SK-N-SH treated with all-trans-retinoic acid at 6 μM for 48 hours (cell line): Measurements from ENCODE around the gene BST1.
"Not testable (repeated sequence)": the region's sequence is repeated elsewhere in the genome, so short reads cannot be mapped to it uniquely, and the experiment has no call there.

Experiments
- ATAC-seq: fragments of 200-7000 bp; cut with Tn5 transposase; 3 replicates; pipeline ENCODE4 v1.9.1; 2020; ENCODE audit warnings: mild to moderate bottlenecking, moderate library complexity
- ARNTL ChIP-seq: fragments of 450-650 bp; formaldehyde crosslinking; IDR thresholded peaks from 2 replicates; pipeline ENCODE4 v1.5.0; 2020; ENCODE audit warnings: low read depth, mild to moderate bottlenecking, moderate library complexity, borderline replicate concordance
- BACH2 ChIP-seq: fragments of 250-450 bp; sonication (Bioruptor Pico); IDR thresholded peaks from 2 replicates; pipeline ENCODE4 v1.9.0; 2021; ENCODE audit warnings: mild to moderate bottlenecking, borderline replicate concordance
- CSDC2 ChIP-seq: fragments of 250-450 bp; sonication (Bioruptor Pico); IDR thresholded peaks from 2 replicates; pipeline ENCODE4 v1.5.0; 2020; ENCODE audit warnings: mild to moderate bottlenecking, moderate library complexity
- ISL1 ChIP-seq: fragments of 250-450 bp; sonication (Bioruptor Pico); IDR thresholded peaks from 2 replicates; pipeline ENCODE4 v2.1.2; 2022; ENCODE audit warnings: mild to moderate bottlenecking, moderate library complexity
- OSR1 ChIP-seq: fragments of 250-450 bp; sonication (Bioruptor Pico); IDR thresholded peaks from 2 replicates; pipeline ENCODE4 v1.8.0; 2022; ENCODE audit warnings: moderate library complexity, mild to moderate bottlenecking, inconsistent platforms
- PPARA ChIP-seq: fragments of 250-450 bp; sonication (Bioruptor Pico); IDR thresholded peaks from 2 replicates; pipeline ENCODE4 v1.5.0; 2020; ENCODE audit warnings: mild to moderate bottlenecking, borderline replicate concordance
- SNAI2 ChIP-seq: fragments of 250-450 bp; sonication (Bioruptor Pico); IDR thresholded peaks from 2 replicates; pipeline ENCODE4 v1.5.0; 2020; ENCODE audit warnings: mild to moderate bottlenecking, moderate library complexity
- TCF4 ChIP-seq: fragments of 250-450 bp; sonication (Bioruptor Pico); IDR thresholded peaks from 2 replicates; pipeline ENCODE4 v1.8.0; 2021; ENCODE audit warnings: mild to moderate bottlenecking, moderate library complexity, borderline replicate concordance
- TOX ChIP-seq: fragments of 250-450 bp; sonication (Bioruptor Pico); IDR thresholded peaks from 2 replicates; pipeline ENCODE4 v1.8.0; 2021; ENCODE audit warnings: mild to moderate bottlenecking, moderate library complexity, borderline replicate concordance
- ZFP3 ChIP-seq: fragments of 250-450 bp; sonication (Bioruptor Pico); IDR thresholded peaks from 2 replicates; pipeline ENCODE4 v1.5.0; 2020; ENCODE audit warnings: mild to moderate bottlenecking, moderate library complexity
- ZFP30 ChIP-seq: fragments of 450-650 bp; formaldehyde crosslinking; IDR thresholded peaks from 2 replicates; pipeline ENCODE4 v1.5.0; 2022; ENCODE audit warnings: mild to moderate bottlenecking, moderate library complexity
- ZNF565 ChIP-seq: fragments of 450-650 bp; formaldehyde crosslinking; conservative IDR thresholded peaks from 2 replicates; pipeline ENCODE4 v1.5.0; 2020; ENCODE audit warnings: low read depth, mild to moderate bottlenecking, moderate library complexity
- ZNF70 ChIP-seq: fragments of 450-650 bp; formaldehyde crosslinking; IDR thresholded peaks from 2 replicates; pipeline ENCODE4 v1.5.0; 2020; ENCODE audit warnings: mild to moderate bottlenecking, moderate library complexity
- ZNF8 ChIP-seq: fragments of 450-650 bp; formaldehyde crosslinking; IDR thresholded peaks from 2 replicates; pipeline ENCODE4 v1.5.0; 2020; ENCODE audit warnings: mild to moderate bottlenecking, moderate library complexity
- TF ChIP-seq, protein P1 (sequence below): fragments of 250-450 bp; sonication (Bioruptor Pico); IDR thresholded peaks from 2 replicates; pipeline ENCODE4 v1.5.0; 2020; ENCODE audit warnings: mild to moderate bottlenecking, moderate library complexity
- TF ChIP-seq, protein P2 (sequence below): fragments of 250-450 bp; sonication (Bioruptor Pico); IDR thresholded peaks from 2 replicates; pipeline ENCODE4 v1.5.1; 2021; ENCODE audit warnings: mild to moderate bottlenecking, moderate library complexity
- TF ChIP-seq, protein P3 (sequence below): fragments of 250-450 bp; sonication (Bioruptor Pico); IDR thresholded peaks from 2 replicates; pipeline ENCODE4 v1.8.0; 2020; ENCODE audit warnings: mild to moderate bottlenecking, moderate library complexity, borderline replicate concordance
- TF ChIP-seq, protein P4 (sequence below): fragments of 250-450 bp; sonication (Bioruptor Pico); IDR thresholded peaks from 2 replicates; pipeline ENCODE4 v1.8.0; 2021; ENCODE audit warnings: low read depth, mild to moderate bottlenecking, moderate library complexity, borderline replicate concordance
- TF ChIP-seq, protein P5 (sequence below): fragments of 250-450 bp; sonication (Bioruptor Pico); IDR thresholded peaks from 2 replicates; pipeline ENCODE4 v1.5.1; 2020; ENCODE audit warnings: low read depth, mild to moderate bottlenecking, moderate library complexity

The BST1 gene

DNA sequence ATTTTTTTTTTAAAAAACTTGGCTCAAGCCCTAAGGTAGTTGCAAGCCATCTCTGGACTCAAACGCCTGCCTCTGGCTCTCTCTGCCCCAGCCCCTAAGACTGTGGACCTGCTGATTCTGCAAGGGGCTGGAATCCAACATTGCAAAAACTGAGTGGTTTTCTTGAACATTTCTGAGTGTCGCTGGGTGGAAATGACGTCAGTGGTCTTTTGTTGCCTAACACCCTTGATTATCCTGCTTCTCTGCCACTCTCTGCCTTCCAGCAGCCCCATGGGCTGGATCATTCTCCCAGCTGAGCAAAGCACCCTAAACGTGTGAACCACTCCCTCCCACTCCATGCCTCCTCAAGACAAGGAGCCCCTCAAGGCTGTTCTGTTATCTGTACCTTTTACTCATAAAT lies 16.6 kb downstream of the BST1 start:
- TF ChIP-seq TCF4 (CRISPR knock-in tag) (no peak), ZFP3 (CRISPR knock-in tag) (no peak), ZNF70 (CRISPR knock-in tag) (no peak), ZFP30 (CRISPR knock-in tag) (no peak), ZNF8 (CRISPR knock-in tag) (no peak), SNAI2 (CRISPR knock-in tag) (no peak)
- no peak for ATAC-seq

DNA sequence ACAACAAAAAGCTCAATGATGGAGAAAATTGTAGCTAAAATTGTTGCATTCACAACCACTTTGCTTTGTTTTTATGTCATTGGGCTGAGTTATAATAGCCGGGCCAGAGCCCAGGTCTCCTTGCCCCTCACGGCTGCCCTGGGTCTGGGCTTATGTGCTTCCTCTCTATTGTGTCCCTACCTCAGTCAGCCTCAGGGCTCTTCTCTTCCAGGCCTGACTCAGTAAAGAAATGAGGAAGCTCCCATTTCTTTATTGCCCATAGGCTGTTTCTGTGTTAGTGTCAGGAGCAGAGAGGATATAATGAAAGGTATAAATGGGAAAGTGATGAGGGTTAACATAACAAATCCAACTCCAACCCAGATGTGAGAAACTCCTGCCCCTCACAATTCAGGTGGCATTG lies 18.0 kb downstream of the BST1 start:
- TF ChIP-seq ARNTL (CRISPR knock-in tag) = no peak
- ATAC-seq = no peak

DNA sequence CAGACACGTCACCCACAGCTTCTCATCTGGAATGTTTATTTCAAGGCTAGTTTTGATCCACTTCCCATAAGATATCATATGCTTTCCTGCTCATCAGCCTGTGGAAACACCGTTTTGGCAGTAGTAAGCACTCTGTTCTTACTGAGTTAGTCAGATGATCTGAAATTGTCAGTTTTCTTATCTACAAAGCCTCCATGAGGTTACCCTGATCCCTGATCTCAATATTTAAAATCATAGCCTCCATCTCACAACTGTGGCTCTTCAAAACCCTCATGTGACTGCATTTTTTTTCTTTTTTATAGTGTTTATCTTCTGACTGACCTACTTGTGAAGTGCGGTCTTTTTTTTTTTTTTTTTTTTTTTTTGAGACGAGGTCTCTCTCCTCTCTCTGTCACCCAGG lies 22.7 kb downstream of the BST1 start:
- no peak for ATAC-seq
- TF ChIP-seq ZNF70 (CRISPR knock-in tag) (no peak), ZNF565 (CRISPR knock-in tag) (no peak)

DNA sequence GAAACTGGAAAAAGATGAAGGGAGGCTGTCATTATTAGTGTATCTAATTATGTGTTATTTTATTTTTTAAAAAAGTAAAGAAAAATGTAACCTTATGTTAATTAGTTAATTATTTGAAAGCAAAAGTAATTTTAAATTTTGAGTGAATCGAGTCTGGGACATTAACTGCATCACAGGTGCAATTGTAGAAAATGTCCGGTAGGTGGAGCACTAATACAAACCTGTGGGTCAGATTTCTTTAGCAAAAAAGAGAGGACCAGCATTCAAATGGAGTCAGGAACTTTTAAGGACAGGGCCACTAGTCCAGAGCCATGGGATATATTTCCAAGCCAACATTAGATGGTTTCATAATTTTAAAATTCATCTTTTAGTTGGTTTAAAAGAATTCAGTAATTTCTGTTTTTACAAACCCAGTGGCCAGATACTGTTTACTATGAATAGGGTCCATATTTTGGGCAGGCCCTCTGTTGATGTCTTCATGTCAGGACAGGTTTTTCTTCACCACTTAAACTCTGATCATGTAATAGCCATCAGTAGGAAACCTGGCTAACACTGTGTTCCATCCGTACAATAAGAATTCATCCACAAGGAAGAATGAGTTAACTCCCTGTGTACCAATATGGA lies 27.2 kb downstream of the BST1 start:
- TF ChIP-seq ZFP30 (CRISPR knock-in tag) (no peak), ZNF565 (CRISPR knock-in tag) (no peak), ZNF8 (CRISPR knock-in tag) (no peak), TCF4 (CRISPR knock-in tag) (no peak), ZNF70 (CRISPR knock-in tag) (no peak), TOX (CRISPR knock-in tag) (no peak), CSDC2 (CRISPR knock-in tag) (no peak)
- TF ChIP-seq, protein P1, sequence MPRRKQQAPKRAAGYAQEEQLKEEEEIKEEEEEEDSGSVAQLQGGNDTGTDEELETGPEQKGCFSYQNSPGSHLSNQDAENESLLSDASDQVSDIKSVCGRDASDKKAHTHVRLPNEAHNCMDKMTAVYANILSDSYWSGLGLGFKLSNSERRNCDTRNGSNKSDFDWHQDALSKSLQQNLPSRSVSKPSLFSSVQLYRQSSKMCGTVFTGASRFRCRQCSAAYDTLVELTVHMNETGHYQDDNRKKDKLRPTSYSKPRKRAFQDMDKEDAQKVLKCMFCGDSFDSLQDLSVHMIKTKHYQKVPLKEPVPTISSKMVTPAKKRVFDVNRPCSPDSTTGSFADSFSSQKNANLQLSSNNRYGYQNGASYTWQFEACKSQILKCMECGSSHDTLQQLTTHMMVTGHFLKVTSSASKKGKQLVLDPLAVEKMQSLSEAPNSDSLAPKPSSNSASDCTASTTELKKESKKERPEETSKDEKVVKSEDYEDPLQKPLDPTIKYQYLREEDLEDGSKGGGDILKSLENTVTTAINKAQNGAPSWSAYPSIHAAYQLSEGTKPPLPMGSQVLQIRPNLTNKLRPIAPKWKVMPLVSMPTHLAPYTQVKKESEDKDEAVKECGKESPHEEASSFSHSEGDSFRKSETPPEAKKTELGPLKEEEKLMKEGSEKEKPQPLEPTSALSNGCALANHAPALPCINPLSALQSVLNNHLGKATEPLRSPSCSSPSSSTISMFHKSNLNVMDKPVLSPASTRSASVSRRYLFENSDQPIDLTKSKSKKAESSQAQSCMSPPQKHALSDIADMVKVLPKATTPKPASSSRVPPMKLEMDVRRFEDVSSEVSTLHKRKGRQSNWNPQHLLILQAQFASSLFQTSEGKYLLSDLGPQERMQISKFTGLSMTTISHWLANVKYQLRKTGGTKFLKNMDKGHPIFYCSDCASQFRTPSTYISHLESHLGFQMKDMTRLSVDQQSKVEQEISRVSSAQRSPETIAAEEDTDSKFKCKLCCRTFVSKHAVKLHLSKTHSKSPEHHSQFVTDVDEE (CRISPR knock-in tag) = no peak
- TF ChIP-seq, all 23 proteins: peak for 0
- ATAC-seq = peak; percentile 81

DNA sequence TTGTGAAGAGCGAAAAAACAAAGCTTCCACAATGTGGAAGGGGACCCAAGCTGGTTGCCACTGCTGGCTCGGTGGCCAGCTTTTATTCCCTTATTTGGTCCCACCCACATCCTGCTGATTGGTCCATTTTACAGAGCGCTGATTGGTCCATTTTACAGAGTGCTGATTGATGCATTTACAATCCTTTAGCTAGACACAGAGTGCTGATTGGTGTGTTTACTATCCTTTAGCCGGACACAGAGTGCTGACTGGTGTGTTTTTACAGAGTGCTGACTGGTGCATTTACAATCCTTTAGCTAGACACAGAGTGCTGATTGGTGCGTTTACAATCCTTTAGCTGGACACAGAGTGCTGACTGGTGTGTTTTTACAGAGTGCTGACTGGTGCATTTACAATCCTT lies 30.2 kb downstream of the BST1 start:
- not testable (repeated sequence) for ATAC-seq

DNA sequence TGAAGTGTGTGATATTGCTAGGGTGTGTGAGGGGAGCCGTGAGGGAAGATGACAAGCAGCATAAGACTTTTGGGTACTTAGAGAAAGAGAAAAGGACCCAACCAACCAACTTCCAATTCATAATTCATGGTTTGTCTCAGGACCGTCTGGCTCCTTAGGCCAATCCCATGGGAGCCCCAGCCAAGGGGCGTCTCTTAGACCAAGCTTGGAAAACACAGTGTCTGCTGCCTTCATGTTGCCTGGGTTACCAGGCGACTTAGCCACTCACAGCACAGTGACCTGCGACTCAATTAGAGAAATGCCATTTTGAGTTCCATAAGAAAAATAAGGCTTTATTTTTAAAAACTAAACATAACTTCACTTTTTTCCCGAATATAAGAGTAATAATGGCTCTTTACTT lies 32.7 kb downstream of the BST1 start:
- no peak for ATAC-seq
- TF ChIP-seq SNAI2 (CRISPR knock-in tag) = no peak
- TF ChIP-seq, protein P1 (CRISPR knock-in tag) = no peak
- TF ChIP-seq, protein P2, sequence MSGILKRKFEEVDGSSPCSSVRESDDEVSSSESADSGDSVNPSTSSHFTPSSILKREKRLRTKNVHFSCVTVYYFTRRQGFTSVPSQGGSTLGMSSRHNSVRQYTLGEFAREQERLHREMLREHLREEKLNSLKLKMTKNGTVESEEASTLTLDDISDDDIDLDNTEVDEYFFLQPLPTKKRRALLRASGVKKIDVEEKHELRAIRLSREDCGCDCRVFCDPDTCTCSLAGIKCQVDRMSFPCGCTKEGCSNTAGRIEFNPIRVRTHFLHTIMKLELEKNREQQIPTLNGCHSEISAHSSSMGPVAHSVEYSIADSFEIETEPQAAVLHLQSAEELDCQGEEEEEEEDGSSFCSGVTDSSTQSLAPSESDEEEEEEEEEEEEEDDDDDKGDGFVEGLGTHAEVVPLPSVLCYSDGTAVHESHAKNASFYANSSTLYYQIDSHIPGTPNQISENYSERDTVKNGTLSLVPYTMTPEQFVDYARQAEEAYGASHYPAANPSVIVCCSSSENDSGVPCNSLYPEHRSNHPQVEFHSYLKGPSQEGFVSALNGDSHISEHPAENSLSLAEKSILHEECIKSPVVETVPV = no peak
- TF ChIP-seq ZFP3 (CRISPR knock-in tag) = no peak
- no peak for TF ChIP-seq OSR1
- TF ChIP-seq BACH2 = no peak
- TF ChIP-seq, protein P3, sequence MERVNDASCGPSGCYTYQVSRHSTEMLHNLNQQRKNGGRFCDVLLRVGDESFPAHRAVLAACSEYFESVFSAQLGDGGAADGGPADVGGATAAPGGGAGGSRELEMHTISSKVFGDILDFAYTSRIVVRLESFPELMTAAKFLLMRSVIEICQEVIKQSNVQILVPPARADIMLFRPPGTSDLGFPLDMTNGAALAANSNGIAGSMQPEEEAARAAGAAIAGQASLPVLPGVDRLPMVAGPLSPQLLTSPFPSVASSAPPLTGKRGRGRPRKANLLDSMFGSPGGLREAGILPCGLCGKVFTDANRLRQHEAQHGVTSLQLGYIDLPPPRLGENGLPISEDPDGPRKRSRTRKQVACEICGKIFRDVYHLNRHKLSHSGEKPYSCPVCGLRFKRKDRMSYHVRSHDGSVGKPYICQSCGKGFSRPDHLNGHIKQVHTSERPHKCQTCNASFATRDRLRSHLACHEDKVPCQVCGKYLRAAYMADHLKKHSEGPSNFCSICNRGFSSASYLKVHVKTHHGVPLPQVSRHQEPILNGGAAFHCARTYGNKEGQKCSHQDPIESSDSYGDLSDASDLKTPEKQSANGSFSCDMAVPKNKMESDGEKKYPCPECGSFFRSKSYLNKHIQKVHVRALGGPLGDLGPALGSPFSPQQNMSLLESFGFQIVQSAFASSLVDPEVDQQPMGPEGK (CRISPR knock-in tag) = no peak
- no peak for TF ChIP-seq ZNF70 (CRISPR knock-in tag)
- TF ChIP-seq, protein P4, sequence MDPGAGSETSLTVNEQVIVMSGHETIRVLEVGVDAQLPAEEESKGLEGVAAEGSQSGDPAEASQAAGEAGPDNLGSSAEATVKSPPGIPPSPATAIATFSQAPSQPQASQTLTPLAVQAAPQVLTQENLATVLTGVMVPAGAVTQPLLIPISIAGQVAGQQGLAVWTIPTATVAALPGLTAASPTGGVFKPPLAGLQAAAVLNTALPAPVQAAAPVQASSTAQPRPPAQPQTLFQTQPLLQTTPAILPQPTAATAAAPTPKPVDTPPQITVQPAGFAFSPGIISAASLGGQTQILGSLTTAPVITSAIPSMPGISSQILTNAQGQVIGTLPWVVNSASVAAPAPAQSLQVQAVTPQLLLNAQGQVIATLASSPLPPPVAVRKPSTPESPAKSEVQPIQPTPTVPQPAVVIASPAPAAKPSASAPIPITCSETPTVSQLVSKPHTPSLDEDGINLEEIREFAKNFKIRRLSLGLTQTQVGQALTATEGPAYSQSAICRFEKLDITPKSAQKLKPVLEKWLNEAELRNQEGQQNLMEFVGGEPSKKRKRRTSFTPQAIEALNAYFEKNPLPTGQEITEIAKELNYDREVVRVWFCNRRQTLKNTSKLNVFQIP (CRISPR knock-in tag) = no peak
- no peak for TF ChIP-seq ISL1 (CRISPR knock-in tag)
- no peak for TF ChIP-seq ARNTL (CRISPR knock-in tag)
- TF ChIP-seq TCF4 (CRISPR knock-in tag) = no peak
- TF ChIP-seq, protein P5, sequence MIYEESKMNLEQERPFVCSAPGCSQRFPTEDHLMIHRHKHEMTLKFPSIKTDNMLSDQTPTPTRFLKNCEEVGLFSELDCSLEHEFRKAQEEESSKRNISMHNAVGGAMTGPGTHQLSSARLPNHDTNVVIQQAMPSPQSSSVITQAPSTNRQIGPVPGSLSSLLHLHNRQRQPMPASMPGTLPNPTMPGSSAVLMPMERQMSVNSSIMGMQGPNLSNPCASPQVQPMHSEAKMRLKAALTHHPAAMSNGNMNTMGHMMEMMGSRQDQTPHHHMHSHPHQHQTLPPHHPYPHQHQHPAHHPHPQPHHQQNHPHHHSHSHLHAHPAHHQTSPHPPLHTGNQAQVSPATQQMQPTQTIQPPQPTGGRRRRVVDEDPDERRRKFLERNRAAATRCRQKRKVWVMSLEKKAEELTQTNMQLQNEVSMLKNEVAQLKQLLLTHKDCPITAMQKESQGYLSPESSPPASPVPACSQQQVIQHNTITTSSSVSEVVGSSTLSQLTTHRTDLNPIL = no peak
- no peak for TF ChIP-seq ZFP30 (CRISPR knock-in tag)
- TF ChIP-seq ZNF8 (CRISPR knock-in tag) = no peak
- TF ChIP-seq PPARA (CRISPR knock-in tag) = no peak
